BE2C (cell line): ENCODE measurements around the gene CDH13.

Experiments
- DNase-seq: peaks from one replicate; pipeline ENCODE4 v3.0.0-alpha.2; 2020
- H3K27me3 ChIP-seq: fragments of 250-450 bp; sonication (Bioruptor Pico); 2 replicates; pipeline ENCODE4 v1.5.1; 2020; ENCODE audit warnings: mild to moderate bottlenecking
- H3K36me3 ChIP-seq: fragments of 250-450 bp; sonication (Bioruptor Pico); 2 replicates; pipeline ENCODE4 v1.5.1; 2020; ENCODE audit warnings: mild to moderate bottlenecking
- H3K4me1 ChIP-seq: fragments of 250-450 bp; sonication (Bioruptor Pico); 2 replicates; pipeline ENCODE4 v1.5.1; 2020
- H3K4me3 ChIP-seq: 2 replicates; pipeline ENCODE4 v1.5.1; 2011; ENCODE audit warnings: low read depth, low read length
- H3K9me3 ChIP-seq: fragments of 250-450 bp; sonication (Bioruptor Pico); 2 replicates; pipeline ENCODE4 v1.5.1; 2020
- TF ChIP-seq, protein P1 (sequence below): IDR thresholded peaks from 2 replicates; pipeline ENCODE4 v1.5.1; 2012; ENCODE audit warnings: mild to moderate bottlenecking, low read depth, low read length

The CDH13 gene

DNA sequence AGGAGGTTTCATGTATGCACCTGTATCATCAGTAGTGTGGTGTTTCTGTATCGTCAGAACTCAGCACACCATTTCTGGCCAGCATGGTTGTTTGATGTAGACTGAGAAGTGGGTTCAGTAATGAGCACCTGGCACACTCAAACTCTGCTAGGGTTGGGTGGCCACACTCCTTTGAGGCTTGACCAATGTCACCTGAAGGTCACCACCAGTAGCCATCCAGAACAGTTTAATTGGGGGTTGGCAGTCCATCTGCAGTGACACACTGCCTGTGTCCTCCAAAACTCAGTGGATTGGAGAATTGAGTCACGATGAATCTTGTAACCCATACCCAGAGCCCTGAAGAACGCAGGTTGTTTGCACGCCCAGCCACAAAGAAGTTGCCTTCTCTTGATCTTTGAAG is 1094.2 kb downstream of the CDH13 start:
- Histone ChIP-seq H3K9me3 (no peaks in the 10 kb centered on the region), H3K36me3 (no peaks in the 10 kb centered on the region), H3K4me1 (no peaks in the 10 kb centered on the region), H3K27me3 (no peaks in the 10 kb centered on the region), H3K4me3 (no peak overlapping the region)
- TF ChIP-seq, protein P1, sequence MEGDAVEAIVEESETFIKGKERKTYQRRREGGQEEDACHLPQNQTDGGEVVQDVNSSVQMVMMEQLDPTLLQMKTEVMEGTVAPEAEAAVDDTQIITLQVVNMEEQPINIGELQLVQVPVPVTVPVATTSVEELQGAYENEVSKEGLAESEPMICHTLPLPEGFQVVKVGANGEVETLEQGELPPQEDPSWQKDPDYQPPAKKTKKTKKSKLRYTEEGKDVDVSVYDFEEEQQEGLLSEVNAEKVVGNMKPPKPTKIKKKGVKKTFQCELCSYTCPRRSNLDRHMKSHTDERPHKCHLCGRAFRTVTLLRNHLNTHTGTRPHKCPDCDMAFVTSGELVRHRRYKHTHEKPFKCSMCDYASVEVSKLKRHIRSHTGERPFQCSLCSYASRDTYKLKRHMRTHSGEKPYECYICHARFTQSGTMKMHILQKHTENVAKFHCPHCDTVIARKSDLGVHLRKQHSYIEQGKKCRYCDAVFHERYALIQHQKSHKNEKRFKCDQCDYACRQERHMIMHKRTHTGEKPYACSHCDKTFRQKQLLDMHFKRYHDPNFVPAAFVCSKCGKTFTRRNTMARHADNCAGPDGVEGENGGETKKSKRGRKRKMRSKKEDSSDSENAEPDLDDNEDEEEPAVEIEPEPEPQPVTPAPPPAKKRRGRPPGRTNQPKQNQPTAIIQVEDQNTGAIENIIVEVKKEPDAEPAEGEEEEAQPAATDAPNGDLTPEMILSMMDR = no peak
- no peak for DNase-seq

DNA sequence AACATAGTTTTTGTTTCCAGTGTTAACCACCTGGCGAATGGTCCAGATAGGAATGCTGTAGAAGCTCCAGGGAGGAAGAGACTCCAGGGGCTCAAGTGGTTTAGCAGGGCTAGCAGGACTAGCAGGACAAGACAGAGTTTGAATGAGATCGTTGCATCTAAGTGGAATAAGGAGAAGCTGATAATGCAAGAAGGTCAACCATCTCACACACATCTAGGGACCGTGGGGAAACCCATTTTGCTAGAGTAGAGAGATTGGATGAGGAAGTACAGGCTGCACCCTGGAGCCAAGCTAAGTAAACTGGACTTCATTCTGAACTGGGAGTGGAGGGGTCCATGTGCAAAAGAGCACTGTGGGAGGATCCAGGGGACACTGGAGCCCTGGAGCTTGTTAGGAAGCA is 1094.9 kb downstream of the CDH13 start:
- no peaks in the 10 kb centered on the region for H3K27me3 ChIP-seq
- TF ChIP-seq, protein P1 = no peak
- H3K4me3 ChIP-seq = no peak overlapping the region
- H3K9me3 ChIP-seq = no peaks in the 10 kb centered on the region
- H3K4me1 ChIP-seq = no peaks in the 10 kb centered on the region
- no peak for DNase-seq
- no peaks in the 10 kb centered on the region for H3K36me3 ChIP-seq

DNA sequence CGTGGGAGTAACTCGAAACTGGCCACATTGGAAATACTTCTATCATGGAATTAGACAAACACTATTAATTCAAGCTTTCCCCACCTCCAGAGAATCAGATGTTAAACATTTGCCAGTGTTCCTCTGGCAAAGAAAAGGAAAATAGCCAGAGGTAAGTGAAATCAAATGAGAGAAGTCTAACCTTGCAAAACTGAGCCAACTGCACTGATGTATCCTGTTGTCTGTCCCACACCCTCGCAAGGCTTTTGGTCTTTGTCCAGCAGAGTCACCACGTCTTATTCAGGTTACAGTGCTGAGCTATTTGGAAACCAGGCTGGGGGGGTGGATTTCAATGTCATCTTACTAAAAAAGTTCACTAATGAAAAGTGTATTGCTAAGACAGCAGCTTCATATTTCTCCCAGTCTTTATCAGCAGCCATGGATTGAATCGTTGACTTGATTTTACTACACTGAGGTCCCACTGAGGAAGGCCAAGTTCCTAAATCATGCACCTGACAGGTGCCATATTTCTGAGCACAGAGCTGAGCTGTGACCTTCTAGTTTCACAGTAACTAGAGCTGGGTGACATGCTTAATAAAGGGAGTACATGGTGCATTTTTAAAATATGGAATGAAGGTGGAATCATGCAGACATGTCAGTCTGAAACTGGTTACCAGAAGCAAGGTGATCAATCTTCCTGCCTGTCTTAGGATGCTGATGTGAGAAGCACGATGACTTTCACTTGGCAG is 1095.9 kb downstream of the CDH13 start:
- TF ChIP-seq, protein P1 = no peak
- DNase-seq = no peak
- Histone ChIP-seq H3K27me3 (no peaks in the 10 kb centered on the region), H3K4me1 (no peaks in the 10 kb centered on the region), H3K9me3 (no peaks in the 10 kb centered on the region), H3K4me3 (no peak overlapping the region), H3K36me3 (no peaks in the 10 kb centered on the region)

DNA sequence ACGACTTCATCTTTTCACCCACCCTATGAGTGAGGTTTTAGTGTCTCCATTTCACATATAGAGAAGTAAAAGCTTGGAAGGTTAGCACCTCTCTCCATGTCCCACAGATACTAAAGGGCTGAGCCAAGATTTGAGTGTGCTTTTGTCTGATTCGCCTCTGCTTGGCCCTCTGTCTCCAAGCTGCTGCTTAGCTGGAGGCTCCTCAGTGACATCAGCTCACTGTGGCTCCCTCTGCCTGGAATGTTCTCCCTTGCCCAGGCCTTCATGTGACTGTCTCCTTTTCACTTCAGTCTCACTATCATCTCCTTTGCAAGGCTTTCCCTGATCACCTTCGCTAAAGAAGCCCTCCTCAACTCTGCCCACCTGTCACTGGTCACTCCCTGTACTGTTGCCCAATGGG is 1096.5 kb downstream of the CDH13 start:
- Histone ChIP-seq H3K4me3 (no peak overlapping the region), H3K4me1 (no peaks in the 10 kb centered on the region), H3K36me3 (no peaks in the 10 kb centered on the region), H3K27me3 (no peaks in the 10 kb centered on the region), H3K9me3 (no peaks in the 10 kb centered on the region)
- no peak for DNase-seq
- TF ChIP-seq, protein P1 = no peak

DNA sequence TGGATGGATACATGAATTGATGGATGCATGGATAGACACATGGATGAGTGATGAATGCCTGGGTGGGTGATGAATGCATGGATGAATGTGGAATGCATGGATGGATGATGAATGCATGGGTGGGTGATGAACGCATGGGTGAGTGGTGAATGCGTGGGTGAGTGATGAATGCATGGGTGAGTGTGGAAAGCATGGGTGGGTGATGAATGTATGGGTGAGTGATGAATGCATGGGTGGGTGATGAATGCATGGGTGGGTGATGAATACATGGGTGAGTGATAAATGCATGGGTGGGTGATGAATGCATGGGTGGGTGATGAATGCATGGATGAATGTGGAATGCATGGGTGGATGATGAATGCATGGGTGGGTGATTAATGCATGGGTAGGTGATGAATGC is 1097.1 kb downstream of the CDH13 start:
- DNase-seq = no peak
- Histone ChIP-seq H3K36me3 (no peaks in the 10 kb centered on the region), H3K27me3 (no peaks in the 10 kb centered on the region), H3K9me3 (no peaks in the 10 kb centered on the region), H3K4me1 (no peaks in the 10 kb centered on the region), H3K4me3 (no peak overlapping the region)
- TF ChIP-seq, protein P1 = no peak

DNA sequence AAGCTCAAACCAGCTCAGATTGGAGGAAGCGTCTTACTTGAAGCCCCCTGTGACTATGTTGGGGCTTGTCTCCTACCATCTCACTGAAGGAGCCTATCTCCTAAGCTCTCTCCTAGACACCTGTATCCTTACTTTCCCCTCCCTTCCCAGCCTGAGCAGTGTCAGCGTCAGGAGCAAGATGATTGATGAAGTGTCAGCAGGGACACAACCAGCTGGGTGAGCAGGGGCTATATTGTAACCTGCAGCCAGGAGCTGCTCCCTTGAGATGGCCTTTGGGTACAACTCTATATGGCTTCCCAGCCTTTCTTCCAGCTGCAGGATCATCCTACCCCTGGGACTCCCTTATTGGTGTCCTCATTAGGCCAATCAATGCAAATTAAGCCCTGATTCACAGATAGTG is 1097.8 kb downstream of the CDH13 start:
- H3K27me3 ChIP-seq = no peaks in the 10 kb centered on the region
- H3K36me3 ChIP-seq = no peaks in the 10 kb centered on the region
- no peak for DNase-seq
- no peaks in the 10 kb centered on the region for H3K9me3 ChIP-seq
- TF ChIP-seq, protein P1 = no peak
- H3K4me3 ChIP-seq = no peak overlapping the region
- H3K4me1 ChIP-seq = no peaks in the 10 kb centered on the region
